ENCODE results near the gene NUDT16. TPM values are rescaled to one million over a fixed set of nuclear protein-coding genes. Genes with fewer than 3 reads are reported as not detected.

NUDT16 gene
- 3.6 to 6.9 TPM (median 6.4 TPM) in 3 replicates for polyA plus RNA-seq
- polyA plus RNA-seq (2011; ENCODE audit: low read depth), result 6.9 TPM
- polyA plus RNA-seq (2011; cell fraction: cytosol; rRNA removed), result 6.2 and 6.6 TPM in 2 replicates
- 11.2 and 11.7 TPM in 2 replicates for polyA plus RNA-seq (2011; cell fraction: nucleus; rRNA removed)
- 6.1 and 9.8 TPM in 2 replicates for polyA plus RNA-seq (2012; ENCODE audit: low replicate concordance)
- 4.0 to 4.3 TPM (median 4.0 TPM) in 3 replicates for polyA minus RNA-seq
- polyA minus RNA-seq (2011; cell fraction: cytosol; rRNA and poly(A)+ RNA removed), result 10.6 TPM
- polyA minus RNA-seq (2011; cell fraction: nucleus; rRNA and poly(A)+ RNA removed), result 4.6 and 5.9 TPM in 2 replicates

DNA sequence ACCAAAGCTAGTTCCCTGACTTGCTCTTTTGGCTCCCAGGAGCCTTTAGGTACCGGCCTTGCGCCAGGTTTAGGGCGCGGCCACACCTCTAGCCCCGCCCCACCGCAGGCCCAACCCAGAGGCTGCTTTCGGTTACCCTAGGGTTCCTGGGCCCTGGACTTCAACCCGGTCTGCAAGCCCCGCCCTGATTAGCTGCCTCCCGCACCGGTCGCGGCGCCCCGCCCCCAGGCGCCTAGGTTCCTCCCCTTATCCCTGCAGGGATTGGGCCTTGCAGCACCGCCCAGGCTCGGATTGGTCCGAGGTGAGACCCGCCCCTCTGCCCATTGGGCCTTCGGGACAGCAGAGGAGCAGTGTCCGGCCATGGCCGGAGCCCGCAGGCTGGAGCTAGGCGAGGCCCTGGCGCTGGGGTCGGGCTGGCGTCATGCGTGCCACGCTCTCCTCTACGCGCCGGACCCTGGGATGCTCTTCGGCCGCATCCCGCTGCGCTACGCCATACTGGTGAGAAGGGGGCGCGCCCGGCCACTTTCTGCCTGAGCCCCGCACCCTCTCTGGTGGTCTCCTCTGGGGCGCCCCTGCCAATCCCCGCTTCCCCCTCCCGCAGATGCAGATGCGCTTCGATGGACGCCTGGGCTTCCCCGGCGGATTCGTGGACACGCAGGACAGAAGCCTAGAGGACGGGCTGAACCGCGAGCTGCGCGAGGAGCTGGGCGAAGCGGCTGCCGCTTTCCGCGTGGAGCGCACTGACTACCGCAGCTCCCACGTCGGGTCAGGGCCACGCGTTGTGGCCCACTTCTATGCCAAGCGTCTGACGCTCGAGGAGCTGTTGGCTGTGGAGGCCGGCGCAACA lies at the start of gene NUDT16:
TSS of gene NUDT16 (plus strand) at position 330 of the 847 bp plus-strand sequence. CDS start at position 361, 31 bp downstream.
- H3K4me1 ChIP-seq (ENCODE audit: control insufficient read depth, extremely low read depth, insufficient read depth, low read length), result peaks cover 5% of the 10 kb centered on the region
- H3K27me3 ChIP-seq (ENCODE audit: control insufficient read depth, extremely low read depth, insufficient read depth, low read length), result no peaks in the 10 kb centered on the region
- peaks cover 6% of the 10 kb centered on the region for H3K79me2 ChIP-seq (ENCODE audit: control insufficient read depth, insufficient read depth, low read length)
- dilution Hi-C loops (cut with MboI; ENCODE audit: extremely low pct_ligation_motif_present, low sequenced_read_pairs), result no loop called here
- peak; percentile 87 for DNase-seq (ENCODE audit: low read depth, low spot score)
- peak within 1 kb of the TSS; percentile 65 for H3K27ac ChIP-seq (ENCODE audit: control insufficient read depth, insufficient read depth, low read length)
- H3K36me3 ChIP-seq (ENCODE audit: control insufficient read depth in 2 of 2, extremely low read depth in 1 of 2, insufficient read depth in 2 of 2, low read length in 2 of 2), result peaks cover 5 to 8% of the 10 kb centered on the region in 2 experiments
- H3K9ac ChIP-seq (ENCODE audit: control insufficient read depth, extremely low read depth, insufficient read depth, low read length), result peak within 1 kb of the TSS; percentile 83
- no peaks in the 10 kb centered on the region for H3K9me1 ChIP-seq (ENCODE audit: control insufficient read depth, extremely low read depth, insufficient read depth, low read length)
- H3K9me3 ChIP-seq (ENCODE audit: control insufficient read depth, low read depth, low read length), result no peaks in the 10 kb centered on the region
- peak within 1 kb of the TSS; percentile 85 to 92 (median 90) for H3K4me3 ChIP-seq (ENCODE audit: control insufficient read depth in 2 of 3, extremely low read depth in 1 of 3, insufficient read depth in 2 of 3, low read depth in 1 of 3, low read length in 3 of 3)
- H3K4me2 ChIP-seq (ENCODE audit: control insufficient read depth, extremely low read depth, insufficient read depth, low read depth, low read length), result peak within 1 kb of the TSS; percentile 96
- peak; percentile 53 for FAIRE-seq
- no peaks in the 10 kb centered on the region for H4K20me1 ChIP-seq (ENCODE audit: control insufficient read depth, extremely low read depth, insufficient read depth, low read length)
- peak within 1 kb of the TSS; percentile 98 for H2AFZ ChIP-seq (ENCODE audit: control insufficient read depth, low read length)
- TF ChIP-seq EZH2 (IDR thresholded peaks at IDR 0.05; ENCODE audit: low read length), result no peak
- TF ChIP-seq, protein P1, sequence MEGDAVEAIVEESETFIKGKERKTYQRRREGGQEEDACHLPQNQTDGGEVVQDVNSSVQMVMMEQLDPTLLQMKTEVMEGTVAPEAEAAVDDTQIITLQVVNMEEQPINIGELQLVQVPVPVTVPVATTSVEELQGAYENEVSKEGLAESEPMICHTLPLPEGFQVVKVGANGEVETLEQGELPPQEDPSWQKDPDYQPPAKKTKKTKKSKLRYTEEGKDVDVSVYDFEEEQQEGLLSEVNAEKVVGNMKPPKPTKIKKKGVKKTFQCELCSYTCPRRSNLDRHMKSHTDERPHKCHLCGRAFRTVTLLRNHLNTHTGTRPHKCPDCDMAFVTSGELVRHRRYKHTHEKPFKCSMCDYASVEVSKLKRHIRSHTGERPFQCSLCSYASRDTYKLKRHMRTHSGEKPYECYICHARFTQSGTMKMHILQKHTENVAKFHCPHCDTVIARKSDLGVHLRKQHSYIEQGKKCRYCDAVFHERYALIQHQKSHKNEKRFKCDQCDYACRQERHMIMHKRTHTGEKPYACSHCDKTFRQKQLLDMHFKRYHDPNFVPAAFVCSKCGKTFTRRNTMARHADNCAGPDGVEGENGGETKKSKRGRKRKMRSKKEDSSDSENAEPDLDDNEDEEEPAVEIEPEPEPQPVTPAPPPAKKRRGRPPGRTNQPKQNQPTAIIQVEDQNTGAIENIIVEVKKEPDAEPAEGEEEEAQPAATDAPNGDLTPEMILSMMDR (optimal IDR thresholded peaks at IDR 0.05 in 1 of 3, IDR thresholded peaks at IDR 0.05 in 1 of 3, conservative IDR thresholded peaks at IDR 0.05 in 1 of 3; ENCODE audit: extremely low read depth in 1 of 3, insufficient read depth in 2 of 3, low read length in 3 of 3), result peak in 1 of 3 experiments; percentile 24

DNA sequence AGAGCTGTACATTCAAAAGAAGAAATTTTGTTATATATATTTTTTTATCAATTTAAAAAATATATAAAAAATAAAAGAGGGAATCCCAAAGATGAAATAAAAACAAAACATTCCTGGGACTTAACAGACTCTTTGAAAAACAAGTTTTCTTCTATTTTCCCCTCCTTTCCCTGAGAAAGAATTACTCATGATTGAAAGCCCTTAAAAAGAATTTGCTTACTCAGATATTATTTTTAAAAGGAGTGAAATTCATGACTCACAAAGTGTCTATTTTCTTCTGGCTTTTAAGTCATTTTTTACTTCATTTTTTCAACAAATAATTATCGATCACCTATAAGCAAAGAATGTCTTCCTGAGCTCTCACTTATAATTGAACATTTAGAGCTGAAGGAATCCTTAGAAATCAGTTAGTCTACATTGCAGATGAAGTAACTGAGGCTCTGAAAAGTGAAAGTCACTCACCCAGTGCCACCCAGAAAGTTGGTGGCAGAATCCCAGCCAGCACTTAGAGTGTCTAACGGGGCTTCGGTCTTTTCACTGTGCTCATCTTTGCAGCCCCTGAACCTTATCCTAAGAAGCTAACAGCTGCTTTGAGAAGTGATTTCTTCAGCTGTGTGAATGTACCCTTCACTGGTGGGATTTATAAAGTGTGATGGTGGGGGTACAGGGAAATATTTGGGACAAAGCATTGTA lies 42.5 kb upstream of the NUDT16 start:
- H4K20me1 ChIP-seq (ENCODE audit: control insufficient read depth, extremely low read depth, insufficient read depth, low read length), result no peaks in the 10 kb centered on the region
- no peak for DNase-seq (ENCODE audit: low read depth, low spot score)
- no peak overlapping the region for H3K4me3 ChIP-seq (ENCODE audit: control insufficient read depth in 2 of 3, extremely low read depth in 1 of 3, insufficient read depth in 2 of 3, low read depth in 1 of 3, low read length in 3 of 3)
- no peak overlapping the region for H3K4me2 ChIP-seq (ENCODE audit: control insufficient read depth, extremely low read depth, insufficient read depth, low read depth, low read length)
- H3K27me3 ChIP-seq (ENCODE audit: control insufficient read depth, extremely low read depth, insufficient read depth, low read length), result no peaks in the 10 kb centered on the region
- no peaks in the 10 kb centered on the region for H3K9me3 ChIP-seq (ENCODE audit: control insufficient read depth, low read depth, low read length)
- no peaks in the 10 kb centered on the region for H3K4me1 ChIP-seq (ENCODE audit: control insufficient read depth, extremely low read depth, insufficient read depth, low read length)
- no peaks in the 10 kb centered on the region for H3K36me3 ChIP-seq (ENCODE audit: control insufficient read depth in 2 of 2, extremely low read depth in 1 of 2, insufficient read depth in 2 of 2, low read length in 2 of 2)
- H3K79me2 ChIP-seq (ENCODE audit: control insufficient read depth, insufficient read depth, low read length), result no peaks in the 10 kb centered on the region
- H3K9me1 ChIP-seq (ENCODE audit: control insufficient read depth, extremely low read depth, insufficient read depth, low read length), result no peaks in the 10 kb centered on the region
- no peak for TF ChIP-seq EZH2 (IDR thresholded peaks at IDR 0.05; ENCODE audit: low read length)
- TF ChIP-seq, protein P1 (optimal IDR thresholded peaks at IDR 0.05 in 1 of 3, IDR thresholded peaks at IDR 0.05 in 1 of 3, conservative IDR thresholded peaks at IDR 0.05 in 1 of 3; ENCODE audit: extremely low read depth in 1 of 3, insufficient read depth in 2 of 3, low read length in 3 of 3), result no peak
- dilution Hi-C loops (cut with MboI; ENCODE audit: extremely low pct_ligation_motif_present, low sequenced_read_pairs), result no loop called here
- H2AFZ ChIP-seq (ENCODE audit: control insufficient read depth, low read length), result no peak overlapping the region
- no peak overlapping the region for H3K27ac ChIP-seq (ENCODE audit: control insufficient read depth, insufficient read depth, low read length)
- no peak for FAIRE-seq
- no peak overlapping the region for H3K9ac ChIP-seq (ENCODE audit: control insufficient read depth, extremely low read depth, insufficient read depth, low read length)
